Epithelial cell of proximal tubule (primary cell): Measurements from ENCODE around the gene ADAM15. TPM values are rescaled to one million over a fixed set of nuclear protein-coding genes. Genes with fewer than 3 reads are reported as not detected.
A peak's percentile ranks its signal among the peaks of the same experiment; 100 is the strongest.

ENCODE experiments used
- DNase-seq: peaks from one replicate; pipeline ENCODE4 v3.0.0-alpha.2; 2011; ENCODE audit warnings: low read depth
- H3K4me3 ChIP-seq: 2 replicates; pipeline ENCODE4 v1.5.1; 2011; ENCODE audit warnings: low read depth, mild to moderate bottlenecking, low read length
- CTCF ChIP-seq: conservative IDR thresholded peaks from 2 replicates; pipeline ENCODE4 v1.5.1; 2012; ENCODE audit warnings: low read depth, mild to moderate bottlenecking, low read length
- total RNA-seq: library from RNA; depleted of rRNA; stranded (reverse); fragments of >200 nt; gene quantifications from 2 replicates; pipeline ENCODE4 v1.2.3, GENCODE V29; 2015

The ADAM15 gene
- 164 and 266 TPM in 2 replicates for total RNA-seq

- peak within 1 kb of the TSS; percentile 57 for H3K4me3 ChIP-seq
- DNase-seq, result no peak
- peak; percentile 89 for TF ChIP-seq CTCF
These were observed at the start of gene ADAM15 for GRCh38 chr1:155050560-155051341. ADAM15 (plus strand) TSS chr1:155051316; CDS start chr1:155051387, 71 bp downstream.

GRCh38 chr1:155001425-155001674, 49.8 kb upstream of the ADAM15 start:
- no peak for TF ChIP-seq CTCF
- peak overlapping the region; percentile 74 for H3K4me3 ChIP-seq
- DNase-seq, result no peak

GRCh38 chr1:155001675-155002463, 49.2 kb upstream of the ADAM15 start:
- peak; percentile 61 for TF ChIP-seq CTCF
- H3K4me3 ChIP-seq, result peak overlapping the region; percentile 74
- peak; percentile 80 for DNase-seq

- no peak for DNase-seq
- TF ChIP-seq CTCF, result no peak
- H3K4me3 ChIP-seq, result peak within 1 kb of the TSS; percentile 85
These were observed 48.5 kb upstream of the ADAM15 start, which contains the start of gene ZBTB7B for GRCh38 chr1:155002464-155003226. ZBTB7B (plus strand) TSS chr1:155002802; CDS start chr1:155014661, 11,859 bp downstream.

- peak overlapping the region; percentile 85 for H3K4me3 ChIP-seq
- no peak for TF ChIP-seq CTCF
- no peak for DNase-seq
These were observed 47.8 kb upstream of the ADAM15 start for GRCh38 chr1:155003227-155003765.

GRCh38 chr1:155003766-155004351, 47.3 kb upstream of the ADAM15 start:
- peak overlapping the region; percentile 85 for H3K4me3 ChIP-seq
- TF ChIP-seq CTCF, result no peak
- DNase-seq, result no peak
